HG02678 (cell line): Measurements from ENCODE around the gene DEUP1.
"Not testable (repeated sequence)": the region's sequence is repeated elsewhere in the genome, so short reads cannot be mapped to it uniquely, and the experiment has no call there.

Experiments used
- ATAC-seq: cut with Tn5 transposase; IDR thresholded peaks from one replicate; pipeline ENCODE4 v1.9.1; 2021; ENCODE audit warnings: mild to moderate bottlenecking, moderate library complexity; ENCODE audit not compliant: unreplicated experiment

DEUP1 gene

GRCh38 chr11:93359396-93359795 is 28.9 kb downstream of the DEUP1 start:
- ATAC-seq: no peak

- ATAC-seq: no peak
Observed at GRCh38 chr11:93361435-93361834, 30.9 kb downstream of the DEUP1 start.

- ATAC-seq: no peak
Observed at GRCh38 chr11:93368022-93368421, 37.5 kb downstream of the DEUP1 start.

- ATAC-seq: no peak
Observed at GRCh38 chr11:93370260-93370659, 39.7 kb downstream of the DEUP1 start.

GRCh38 chr11:93389737-93390136 is 59.2 kb downstream of the DEUP1 start:
- no peak for ATAC-seq

- ATAC-seq: no peak
Observed at GRCh38 chr11:93392867-93393266, 62.3 kb downstream of the DEUP1 start.

- ATAC-seq: no peak
Observed at GRCh38 chr11:93393386-93393785, 62.8 kb downstream of the DEUP1 start.

GRCh38 chr11:93394488-93394887 is 63.9 kb downstream of the DEUP1 start:
- no peak for ATAC-seq

GRCh38 chr11:93396316-93396715 is 65.8 kb downstream of the DEUP1 start:
- no peak for ATAC-seq

- no peak for ATAC-seq
Observed at GRCh38 chr11:93403930-93404329, 73.4 kb downstream of the DEUP1 start.

- no peak for ATAC-seq
Observed at GRCh38 chr11:93407777-93408401, 77.3 kb downstream of the DEUP1 start.

GRCh38 chr11:93410441-93410840 is 79.9 kb downstream of the DEUP1 start:
- ATAC-seq: no peak

- no peak for ATAC-seq
Observed at GRCh38 chr11:93411705-93412104, 81.2 kb downstream of the DEUP1 start.

- no peak for ATAC-seq
Observed at GRCh38 chr11:93432247-93432646, 101.7 kb downstream of the DEUP1 start.

GRCh38 chr11:93443232-93443631 is 112.7 kb downstream of the DEUP1 start:
- not testable (repeated sequence) for ATAC-seq

- ATAC-seq: no peak
Observed at GRCh38 chr11:93444617-93445073, 114.1 kb downstream of the DEUP1 start.

- ATAC-seq: no peak
Observed at GRCh38 chr11:93458286-93458685, 127.7 kb downstream of the DEUP1 start.

- not testable (repeated sequence) for ATAC-seq
Observed at GRCh38 chr11:93463666-93464065, 133.1 kb downstream of the DEUP1 start.

- ATAC-seq: no peak
Observed at GRCh38 chr11:93464927-93465540, 134.5 kb downstream of the DEUP1 start.

- no peak for ATAC-seq
Observed at GRCh38 chr11:93467054-93467453, 136.5 kb downstream of the DEUP1 start.

- no peak for ATAC-seq
Observed at GRCh38 chr11:93468290-93468689, 137.7 kb downstream of the DEUP1 start.

GRCh38 chr11:93474123-93474522 is 143.6 kb downstream of the DEUP1 start:
- no peak for ATAC-seq

GRCh38 chr11:93476796-93477195 is 146.3 kb downstream of the DEUP1 start:
- ATAC-seq: no peak
